Measurements from ENCODE around the gene DNER.

The DNER gene

DNA sequence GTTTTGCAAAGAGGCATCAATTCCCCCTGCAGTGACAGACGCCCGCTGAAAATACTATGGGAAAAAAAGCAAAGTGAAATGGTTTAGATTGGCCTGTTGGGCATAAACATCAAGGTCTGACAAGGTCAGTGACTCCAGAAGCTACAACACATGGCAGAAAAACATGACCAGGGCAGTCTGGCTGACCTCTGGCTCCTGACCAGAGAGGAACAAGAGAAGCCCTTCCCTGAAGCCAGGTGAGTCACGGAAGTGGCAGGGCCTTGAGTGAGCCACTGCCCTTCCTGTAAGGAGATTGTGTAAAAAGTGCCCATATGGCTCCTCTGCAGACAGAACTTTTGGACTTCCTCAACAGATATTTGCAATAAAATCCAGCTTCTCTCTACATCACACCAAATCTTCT is 72.0 kb downstream of the DNER start:
- no peak for DNase-seq (ENCODE audit: low read depth in 1 of 2, low spot score in 1 of 2)
- TF ChIP-seq GABPA (IDR thresholded peaks at IDR 0.05; ENCODE audit: low read depth) (no peak), SPI1 (IDR thresholded peaks at IDR 0.05; ENCODE audit: borderline replicate concordance, low read depth) (no peak), POLR2AphosphoS5 (IDR thresholded peaks at IDR 0.05; ENCODE audit: low read depth) (no peak)
- TF ChIP-seq, protein P1, sequence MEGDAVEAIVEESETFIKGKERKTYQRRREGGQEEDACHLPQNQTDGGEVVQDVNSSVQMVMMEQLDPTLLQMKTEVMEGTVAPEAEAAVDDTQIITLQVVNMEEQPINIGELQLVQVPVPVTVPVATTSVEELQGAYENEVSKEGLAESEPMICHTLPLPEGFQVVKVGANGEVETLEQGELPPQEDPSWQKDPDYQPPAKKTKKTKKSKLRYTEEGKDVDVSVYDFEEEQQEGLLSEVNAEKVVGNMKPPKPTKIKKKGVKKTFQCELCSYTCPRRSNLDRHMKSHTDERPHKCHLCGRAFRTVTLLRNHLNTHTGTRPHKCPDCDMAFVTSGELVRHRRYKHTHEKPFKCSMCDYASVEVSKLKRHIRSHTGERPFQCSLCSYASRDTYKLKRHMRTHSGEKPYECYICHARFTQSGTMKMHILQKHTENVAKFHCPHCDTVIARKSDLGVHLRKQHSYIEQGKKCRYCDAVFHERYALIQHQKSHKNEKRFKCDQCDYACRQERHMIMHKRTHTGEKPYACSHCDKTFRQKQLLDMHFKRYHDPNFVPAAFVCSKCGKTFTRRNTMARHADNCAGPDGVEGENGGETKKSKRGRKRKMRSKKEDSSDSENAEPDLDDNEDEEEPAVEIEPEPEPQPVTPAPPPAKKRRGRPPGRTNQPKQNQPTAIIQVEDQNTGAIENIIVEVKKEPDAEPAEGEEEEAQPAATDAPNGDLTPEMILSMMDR (IDR thresholded peaks at IDR 0.05; ENCODE audit: insufficient read depth, low read length): no peak
- TF ChIP-seq, protein P2, sequence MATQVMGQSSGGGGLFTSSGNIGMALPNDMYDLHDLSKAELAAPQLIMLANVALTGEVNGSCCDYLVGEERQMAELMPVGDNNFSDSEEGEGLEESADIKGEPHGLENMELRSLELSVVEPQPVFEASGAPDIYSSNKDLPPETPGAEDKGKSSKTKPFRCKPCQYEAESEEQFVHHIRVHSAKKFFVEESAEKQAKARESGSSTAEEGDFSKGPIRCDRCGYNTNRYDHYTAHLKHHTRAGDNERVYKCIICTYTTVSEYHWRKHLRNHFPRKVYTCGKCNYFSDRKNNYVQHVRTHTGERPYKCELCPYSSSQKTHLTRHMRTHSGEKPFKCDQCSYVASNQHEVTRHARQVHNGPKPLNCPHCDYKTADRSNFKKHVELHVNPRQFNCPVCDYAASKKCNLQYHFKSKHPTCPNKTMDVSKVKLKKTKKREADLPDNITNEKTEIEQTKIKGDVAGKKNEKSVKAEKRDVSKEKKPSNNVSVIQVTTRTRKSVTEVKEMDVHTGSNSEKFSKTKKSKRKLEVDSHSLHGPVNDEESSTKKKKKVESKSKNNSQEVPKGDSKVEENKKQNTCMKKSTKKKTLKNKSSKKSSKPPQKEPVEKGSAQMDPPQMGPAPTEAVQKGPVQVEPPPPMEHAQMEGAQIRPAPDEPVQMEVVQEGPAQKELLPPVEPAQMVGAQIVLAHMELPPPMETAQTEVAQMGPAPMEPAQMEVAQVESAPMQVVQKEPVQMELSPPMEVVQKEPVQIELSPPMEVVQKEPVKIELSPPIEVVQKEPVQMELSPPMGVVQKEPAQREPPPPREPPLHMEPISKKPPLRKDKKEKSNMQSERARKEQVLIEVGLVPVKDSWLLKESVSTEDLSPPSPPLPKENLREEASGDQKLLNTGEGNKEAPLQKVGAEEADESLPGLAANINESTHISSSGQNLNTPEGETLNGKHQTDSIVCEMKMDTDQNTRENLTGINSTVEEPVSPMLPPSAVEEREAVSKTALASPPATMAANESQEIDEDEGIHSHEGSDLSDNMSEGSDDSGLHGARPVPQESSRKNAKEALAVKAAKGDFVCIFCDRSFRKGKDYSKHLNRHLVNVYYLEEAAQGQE (IDR thresholded peaks at IDR 0.05; ENCODE audit: insufficient replicate concordance, low read depth): no peak
- H3K27me3 ChIP-seq (ENCODE audit: insufficient read depth, poor library complexity, severe bottlenecking): no peaks in the 10 kb centered on the region
- no peak overlapping the region for H3K4me3 ChIP-seq (replicated peaks; ENCODE audit: insufficient read depth, low read length)
- H3K27ac ChIP-seq (replicated peaks): no peak overlapping the region

DNA sequence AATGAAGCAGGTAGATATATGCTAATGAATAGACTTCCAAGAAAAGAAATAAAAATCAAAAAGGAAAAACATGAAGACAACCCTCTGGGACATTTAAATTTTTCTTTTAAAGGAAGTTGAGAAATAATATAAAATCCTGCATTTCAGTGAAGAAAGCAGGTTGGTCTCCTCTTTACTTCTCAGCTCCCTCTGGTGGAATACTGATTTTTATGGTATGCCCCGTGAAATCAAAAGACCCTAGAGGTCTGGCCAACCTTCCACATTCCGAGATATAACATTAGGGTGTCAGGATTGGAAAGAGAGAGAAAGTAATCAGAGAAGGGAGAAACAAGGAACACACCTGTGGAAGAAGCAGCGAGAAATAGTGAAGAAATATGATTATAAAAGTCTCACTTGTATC is 72.7 kb downstream of the DNER start:
- Histone ChIP-seq H3K4me3 (replicated peaks; ENCODE audit: insufficient read depth, low read length) (no peak overlapping the region), H3K27ac (replicated peaks) (no peak overlapping the region), H3K27me3 (ENCODE audit: insufficient read depth, poor library complexity, severe bottlenecking) (no peaks in the 10 kb centered on the region)
- TF ChIP-seq, protein P2 (IDR thresholded peaks at IDR 0.05; ENCODE audit: insufficient replicate concordance, low read depth): no peak
- TF ChIP-seq SPI1 (IDR thresholded peaks at IDR 0.05; ENCODE audit: borderline replicate concordance, low read depth): no peak
- no peak for DNase-seq (ENCODE audit: low read depth in 1 of 2, low spot score in 1 of 2)

DNA sequence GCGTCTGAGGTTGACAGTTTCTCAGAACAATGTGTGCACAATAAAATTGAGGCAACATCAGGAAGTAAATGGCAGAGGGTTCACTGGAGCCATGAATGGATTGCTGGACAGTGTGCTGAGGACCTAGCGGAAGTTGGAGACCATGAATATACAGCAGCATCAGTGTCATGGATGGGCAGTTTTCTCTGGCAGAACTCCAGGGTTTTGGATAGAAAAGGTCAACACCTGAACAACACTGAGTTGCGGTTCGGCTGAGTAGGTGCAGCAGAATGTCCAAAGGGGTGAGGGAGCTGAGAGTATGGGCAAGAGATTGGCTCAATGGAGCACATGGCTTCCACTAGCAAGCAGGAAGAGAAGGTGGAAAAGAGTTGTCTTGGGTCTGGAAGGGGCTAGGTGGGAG is 73.7 kb downstream of the DNER start:
- no peak for TF ChIP-seq POLR2AphosphoS5 (IDR thresholded peaks at IDR 0.05; ENCODE audit: low read depth)
- TF ChIP-seq GABPA (IDR thresholded peaks at IDR 0.05; ENCODE audit: low read depth): no peak
- no peak for TF ChIP-seq SPI1 (IDR thresholded peaks at IDR 0.05; ENCODE audit: borderline replicate concordance, low read depth)
- TF ChIP-seq, protein P1 (IDR thresholded peaks at IDR 0.05; ENCODE audit: insufficient read depth, low read length): no peak
- TF ChIP-seq, protein P2 (IDR thresholded peaks at IDR 0.05; ENCODE audit: insufficient replicate concordance, low read depth): no peak
- no peak overlapping the region for H3K4me3 ChIP-seq (replicated peaks; ENCODE audit: insufficient read depth, low read length)
- DNase-seq (ENCODE audit: low read depth in 1 of 2, low spot score in 1 of 2): no peak
- no peaks in the 10 kb centered on the region for H3K27me3 ChIP-seq (ENCODE audit: insufficient read depth, poor library complexity, severe bottlenecking)
- H3K27ac ChIP-seq (replicated peaks): no peak overlapping the region

DNA sequence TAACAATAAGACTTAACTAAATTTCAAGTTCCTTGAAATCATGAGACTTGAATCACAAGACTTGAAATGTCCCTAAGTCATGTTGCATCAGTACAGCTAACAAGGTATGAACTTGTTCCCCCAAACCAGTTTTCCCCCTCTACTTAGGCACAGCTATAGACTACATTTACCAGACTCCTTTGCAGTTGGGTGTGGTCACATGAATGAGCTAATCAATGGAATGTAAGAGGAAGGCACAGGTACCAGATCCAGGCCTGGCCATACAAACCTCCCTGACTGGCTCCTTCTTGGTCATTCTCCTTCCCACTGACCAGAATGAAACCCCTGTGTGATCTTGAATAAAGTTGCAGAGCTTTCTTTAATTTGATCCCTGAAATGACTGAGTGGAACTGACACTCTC is 77.8 kb downstream of the DNER start:
- H3K27me3 ChIP-seq (ENCODE audit: insufficient read depth, poor library complexity, severe bottlenecking): peaks cover 4% of the 10 kb centered on the region
- DNase-seq (ENCODE audit: low read depth in 1 of 2, low spot score in 1 of 2): no peak
- H3K4me3 ChIP-seq (replicated peaks; ENCODE audit: insufficient read depth, low read length): no peak overlapping the region
- TF ChIP-seq SPI1 (IDR thresholded peaks at IDR 0.05; ENCODE audit: borderline replicate concordance, low read depth): no peak
- TF ChIP-seq, protein P1 (IDR thresholded peaks at IDR 0.05; ENCODE audit: insufficient read depth, low read length): no peak
- TF ChIP-seq, protein P2 (IDR thresholded peaks at IDR 0.05; ENCODE audit: insufficient replicate concordance, low read depth): no peak
- TF ChIP-seq POLR2AphosphoS5 (IDR thresholded peaks at IDR 0.05; ENCODE audit: low read depth): no peak
- TF ChIP-seq GABPA (IDR thresholded peaks at IDR 0.05; ENCODE audit: low read depth): no peak
- no peak overlapping the region for H3K27ac ChIP-seq (replicated peaks)
